Mammary epithelial cell (primary cell): ENCODE results near the gene TAF9.

Source experiments
- EZH2 ChIP-seq: IDR thresholded peaks from 2 replicates; pipeline ENCODE4 v1.6.1; 2012; ENCODE audit warnings: low read length, inconsistent platforms, borderline replicate concordance
- TF ChIP-seq, protein P1 (sequence below), 2 donors: IDR thresholded peaks in 1 of 2; conservative IDR thresholded peaks in 1 of 2; 2 replicates each; pipeline ENCODE4 v1.5.1; 2011 to 2012; ENCODE audit warnings: inconsistent platforms in 2 of 2, low read length in 2 of 2, mild to moderate bottlenecking in 2 of 2, control low read depth in 1 of 2, low read depth in 1 of 2; ENCODE audit not compliant: insufficient read depth in 1 of 2; ENCODE audit errors: extremely low read depth in 1 of 2

DNA sequence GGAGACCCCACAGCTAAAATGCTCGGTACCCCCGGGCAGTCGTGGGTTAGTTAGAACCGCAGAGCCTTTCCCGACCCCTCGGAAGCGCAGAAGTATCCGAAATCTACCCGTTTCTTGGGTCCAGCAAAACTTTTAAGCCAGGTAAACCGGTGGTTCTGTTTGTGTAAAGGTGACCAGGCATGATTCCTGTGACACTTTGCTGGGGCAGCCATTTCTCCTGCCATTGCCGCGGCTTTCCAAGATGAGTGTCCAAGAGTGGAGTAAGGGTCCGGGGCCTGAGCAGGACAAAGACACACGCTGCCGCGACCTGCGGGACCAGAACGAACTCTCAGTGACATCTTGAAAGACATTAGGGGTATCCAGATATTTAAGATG is 46.3 kb upstream of the TAF9 start:
- TF ChIP-seq, protein P1, sequence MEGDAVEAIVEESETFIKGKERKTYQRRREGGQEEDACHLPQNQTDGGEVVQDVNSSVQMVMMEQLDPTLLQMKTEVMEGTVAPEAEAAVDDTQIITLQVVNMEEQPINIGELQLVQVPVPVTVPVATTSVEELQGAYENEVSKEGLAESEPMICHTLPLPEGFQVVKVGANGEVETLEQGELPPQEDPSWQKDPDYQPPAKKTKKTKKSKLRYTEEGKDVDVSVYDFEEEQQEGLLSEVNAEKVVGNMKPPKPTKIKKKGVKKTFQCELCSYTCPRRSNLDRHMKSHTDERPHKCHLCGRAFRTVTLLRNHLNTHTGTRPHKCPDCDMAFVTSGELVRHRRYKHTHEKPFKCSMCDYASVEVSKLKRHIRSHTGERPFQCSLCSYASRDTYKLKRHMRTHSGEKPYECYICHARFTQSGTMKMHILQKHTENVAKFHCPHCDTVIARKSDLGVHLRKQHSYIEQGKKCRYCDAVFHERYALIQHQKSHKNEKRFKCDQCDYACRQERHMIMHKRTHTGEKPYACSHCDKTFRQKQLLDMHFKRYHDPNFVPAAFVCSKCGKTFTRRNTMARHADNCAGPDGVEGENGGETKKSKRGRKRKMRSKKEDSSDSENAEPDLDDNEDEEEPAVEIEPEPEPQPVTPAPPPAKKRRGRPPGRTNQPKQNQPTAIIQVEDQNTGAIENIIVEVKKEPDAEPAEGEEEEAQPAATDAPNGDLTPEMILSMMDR (conservative IDR thresholded peaks at IDR 0.05 in 1 of 2, IDR thresholded peaks at IDR 0.05 in 1 of 2; ENCODE audit: extremely low read depth in 1 of 2, insufficient read depth in 1 of 2, low read depth in 1 of 2, low read length in 2 of 2) = no peak
- no peak for TF ChIP-seq EZH2
